DOHH2 (cell line): ENCODE data around the gene MS4A15.

Experiments
- H3F3A ChIP-seq: fragments of 200-600 bp; sonication (generic), shearing (Covaris generic); 2 replicates; pipeline ENCODE4 v1.6.0; 2016; ENCODE audit warnings: antibody characterized with exemption, mild to moderate bottlenecking; ENCODE audit not compliant: control insufficient read depth, insufficient read depth
- H3K27ac ChIP-seq: fragments of 200-600 bp; sonication (generic); 2 replicates; pipeline ENCODE4 v1.5.1; 2014; ENCODE audit warnings: low read depth, mild to moderate bottlenecking, low read length, moderate library complexity
- H3K27me3 ChIP-seq: fragments of 200-600 bp; sonication (generic); 2 replicates; pipeline ENCODE4 v1.6.1; 2014; ENCODE audit warnings: mild to moderate bottlenecking, low read length, mixed read lengths; ENCODE audit not compliant: control insufficient read depth
- H3K36me3 ChIP-seq: fragments of 200-600 bp; sonication (generic); 2 replicates; pipeline ENCODE4 v1.6.1; 2014; ENCODE audit warnings: mild to moderate bottlenecking, low read length, moderate library complexity, mixed read lengths; ENCODE audit not compliant: control insufficient read depth
- H3K4me1 ChIP-seq: fragments of 200-600 bp; sonication (generic); 2 replicates; pipeline ENCODE4 v1.6.1; 2014; ENCODE audit warnings: mild to moderate bottlenecking, low read length, mixed read lengths; ENCODE audit not compliant: control insufficient read depth
- H3K4me2 ChIP-seq: fragments of 200-600 bp; sonication (generic); 2 replicates; pipeline ENCODE4 v1.6.0; 2014; ENCODE audit warnings: mild to moderate bottlenecking, low read length, moderate library complexity
- H3K4me3 ChIP-seq: fragments of 200-600 bp; sonication (generic); 2 replicates; pipeline ENCODE4 v1.5.1; 2014; ENCODE audit warnings: mild to moderate bottlenecking, low read length, mixed read lengths
- H3K79me2 ChIP-seq: fragments of 200-600 bp; sonication (generic); 2 replicates; pipeline ENCODE4 v1.6.1; 2014; ENCODE audit warnings: mild to moderate bottlenecking, low read length, mixed read lengths; ENCODE audit not compliant: control insufficient read depth
- H3K9me2 ChIP-seq: fragments of 200-600 bp; sonication (generic); replicated peaks from 2 replicates; pipeline ENCODE4 v1.6.1; 2014; ENCODE audit warnings: mild to moderate bottlenecking, low read length, mixed read lengths; ENCODE audit not compliant: control insufficient read depth
- H3K9me3 ChIP-seq: fragments of 200-600 bp; sonication (generic); 2 replicates; pipeline ENCODE4 v1.6.1; 2014; ENCODE audit warnings: antibody characterized with exemption, low read length, mixed read lengths; ENCODE audit not compliant: control insufficient read depth, insufficient read depth
- H4K20me1 ChIP-seq: fragments of 200-600 bp; sonication (generic); 2 replicates; pipeline ENCODE4 v1.6.0; 2014; ENCODE audit warnings: low read depth, mild to moderate bottlenecking, antibody characterized with exemption, low read length, moderate library complexity; ENCODE audit not compliant: control insufficient read depth, insufficient read depth
- CTCF ChIP-seq: fragments of 200-600 bp; sonication (generic); IDR thresholded peaks from one replicate; pipeline ENCODE4 v1.5.1; 2014; ENCODE audit warnings: antibody characterized with exemption, mild to moderate bottlenecking, low read depth, low read length; ENCODE audit not compliant: poor library complexity, severe bottlenecking
- EZH2phosphoT487 ChIP-seq: fragments of 200-600 bp; sonication (generic); IDR thresholded peaks from 2 replicates; pipeline ENCODE4 v1.6.1; 2017; ENCODE audit warnings: borderline replicate concordance, mild to moderate bottlenecking, antibody characterized with exemption, low read length, moderate library complexity, mixed read lengths

The MS4A15 gene

GRCh38 chr11:60788401-60789125, 31.9 kb downstream of the MS4A15 start:
- TF ChIP-seq CTCF (no peak), EZH2phosphoT487 (no peak)
- Histone ChIP-seq H3K27ac (no peak overlapping the region), H3F3A (no peaks in the 10 kb centered on the region), H3K27me3 (no peaks in the 10 kb centered on the region), H4K20me1 (no peaks in the 10 kb centered on the region), H3K9me3 (no peaks in the 10 kb centered on the region; the same call in 1 of the 2 replicates), H3K4me2 (no peak overlapping the region), H3K36me3 (no peaks in the 10 kb centered on the region), H3K4me3 (no peak overlapping the region), H3K9me2 (no peaks in the 10 kb centered on the region), H3K79me2 (no peaks in the 10 kb centered on the region), H3K4me1 (no peaks in the 10 kb centered on the region)

- no peak overlapping the region for H3K4me2 ChIP-seq
- H3K79me2 ChIP-seq = no peaks in the 10 kb centered on the region
- H3K4me3 ChIP-seq = no peak overlapping the region
- no peaks in the 10 kb centered on the region for H3K4me1 ChIP-seq
- TF ChIP-seq CTCF (no peak), EZH2phosphoT487 (no peak)
- no peaks in the 10 kb centered on the region; the same call in 1 of the 2 replicates for H3K9me3 ChIP-seq
- H3K27me3 ChIP-seq = no peaks in the 10 kb centered on the region
- no peak overlapping the region for H3K27ac ChIP-seq
- no peaks in the 10 kb centered on the region for H3K36me3 ChIP-seq
- H3F3A ChIP-seq = no peaks in the 10 kb centered on the region
- H4K20me1 ChIP-seq = no peaks in the 10 kb centered on the region
- H3K9me2 ChIP-seq = no peaks in the 10 kb centered on the region
Measured at GRCh38 chr11:60790726-60791125, 34.1 kb downstream of the MS4A15 start.

- no peaks in the 10 kb centered on the region for H4K20me1 ChIP-seq
- no peaks in the 10 kb centered on the region; the same call in 1 of the 2 replicates for H3K9me3 ChIP-seq
- no peaks in the 10 kb centered on the region for H3K4me1 ChIP-seq
- no peak overlapping the region for H3K4me2 ChIP-seq
- H3K9me2 ChIP-seq = no peaks in the 10 kb centered on the region
- no peak overlapping the region for H3K4me3 ChIP-seq
- no peaks in the 10 kb centered on the region for H3K27me3 ChIP-seq
- H3F3A ChIP-seq = no peaks in the 10 kb centered on the region
- TF ChIP-seq EZH2phosphoT487 (no peak), CTCF (no peak)
- no peak overlapping the region for H3K27ac ChIP-seq
- H3K79me2 ChIP-seq = no peaks in the 10 kb centered on the region
- H3K36me3 ChIP-seq = no peaks in the 10 kb centered on the region
Measured at GRCh38 chr11:60791153-60791933, 34.7 kb downstream of the MS4A15 start.
